Hematopoietic multipotent progenitor cell treated with erythropoietin and hydrocortisone succinate and interleukin-3 and kit ligand, for 17 days (in vitro differentiated cells): ENCODE measurements around the gene GABRR3.
"Not testable (repeated sequence)": the region's sequence is repeated elsewhere in the genome, so short reads cannot be mapped to it uniquely, and the experiment has no call there.

Experiments
- DNase-seq: peaks from one replicate; pipeline ENCODE4 v3.0.0-alpha.2; 2015; ENCODE audit warnings: low spot score

GABRR3 gene

DNA sequence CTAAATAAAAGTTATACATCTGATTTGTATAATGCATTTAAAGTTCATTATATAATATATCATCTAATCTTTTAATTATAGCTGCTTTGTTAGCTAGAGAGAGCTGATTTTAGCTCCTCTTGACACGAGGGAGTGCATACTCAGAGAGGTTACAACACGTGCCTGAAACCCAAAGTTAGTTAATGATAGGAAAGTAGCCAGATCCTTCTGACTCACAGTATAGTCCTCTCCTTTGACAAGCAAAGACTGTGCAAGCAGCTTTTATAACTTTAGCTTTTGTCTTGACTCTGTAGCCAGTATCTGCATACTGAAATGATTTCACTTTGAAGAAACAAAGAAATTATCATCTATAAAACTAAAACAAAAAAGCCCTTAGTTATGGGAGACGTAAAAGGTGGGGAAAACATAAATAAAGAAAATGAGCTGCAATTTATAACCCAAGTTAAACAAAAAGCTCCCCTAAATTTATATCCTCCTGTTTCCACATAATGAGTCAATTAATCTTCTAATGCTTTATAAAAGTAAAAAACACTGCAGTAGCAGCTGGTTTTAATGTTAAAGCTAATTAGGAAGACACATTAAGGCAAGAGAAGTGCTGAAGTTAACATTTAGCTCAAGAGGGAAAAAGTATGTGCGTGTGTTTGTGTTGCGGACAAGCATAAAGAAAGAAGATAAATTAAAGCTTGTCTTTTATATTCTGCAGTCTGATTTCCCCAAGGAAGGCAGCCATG is 13.1 kb downstream of the GABRR3 start:
- no peak for DNase-seq

DNA sequence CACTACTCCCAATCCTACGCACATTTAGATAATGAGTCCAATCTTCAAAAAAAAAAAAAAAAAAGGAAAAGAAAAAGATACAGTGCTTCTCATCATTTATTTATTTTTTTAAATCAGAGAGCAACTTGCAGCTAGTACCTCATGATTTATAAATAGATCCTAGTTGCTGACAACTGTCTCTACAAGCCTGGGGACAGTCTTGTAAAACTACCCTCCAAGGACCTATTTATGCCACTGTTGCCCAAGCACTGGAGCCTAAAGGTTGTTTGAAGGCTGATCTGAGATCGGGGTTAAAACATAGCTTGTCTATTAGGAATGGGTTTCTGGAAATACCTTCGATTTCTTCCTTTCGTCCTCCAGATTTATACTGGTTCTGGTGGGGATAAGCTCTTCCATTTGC is 14.7 kb downstream of the GABRR3 start:
- no peak for DNase-seq

DNA sequence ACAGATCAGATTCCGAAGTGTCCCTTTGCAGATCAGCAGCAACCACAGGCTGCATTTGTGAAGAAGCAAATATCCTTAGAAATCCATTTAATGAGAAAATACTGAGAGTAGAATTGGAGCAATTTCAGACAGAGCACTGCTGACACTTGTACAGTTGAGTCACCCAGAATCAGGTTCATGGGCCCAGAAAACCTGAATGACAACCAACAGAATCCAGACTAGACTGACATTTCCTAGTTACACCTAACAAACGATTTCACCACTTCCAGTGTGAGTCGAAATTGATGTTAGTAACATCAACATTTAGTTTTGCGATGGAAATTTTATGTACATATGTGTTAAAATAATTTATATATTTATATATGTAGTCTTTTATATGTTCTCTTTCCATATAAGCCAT is 16.8 kb downstream of the GABRR3 start:
- DNase-seq: no peak

DNA sequence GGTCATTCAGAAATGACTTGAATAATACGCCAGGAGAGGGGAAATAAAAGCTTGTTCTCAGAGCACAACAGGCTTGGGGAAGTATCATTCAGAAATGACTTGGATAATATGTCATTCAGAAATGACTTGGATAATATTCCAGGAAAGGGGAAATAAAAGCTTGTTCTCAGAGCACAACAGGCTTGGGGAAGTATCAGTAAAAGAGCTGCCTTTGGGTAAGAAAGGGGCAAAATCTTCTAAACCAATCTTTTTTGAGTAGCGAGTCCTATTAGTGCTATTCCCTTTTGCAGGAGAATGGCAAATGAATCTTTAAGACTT is 20.9 kb downstream of the GABRR3 start:
- DNase-seq: no peak

DNA sequence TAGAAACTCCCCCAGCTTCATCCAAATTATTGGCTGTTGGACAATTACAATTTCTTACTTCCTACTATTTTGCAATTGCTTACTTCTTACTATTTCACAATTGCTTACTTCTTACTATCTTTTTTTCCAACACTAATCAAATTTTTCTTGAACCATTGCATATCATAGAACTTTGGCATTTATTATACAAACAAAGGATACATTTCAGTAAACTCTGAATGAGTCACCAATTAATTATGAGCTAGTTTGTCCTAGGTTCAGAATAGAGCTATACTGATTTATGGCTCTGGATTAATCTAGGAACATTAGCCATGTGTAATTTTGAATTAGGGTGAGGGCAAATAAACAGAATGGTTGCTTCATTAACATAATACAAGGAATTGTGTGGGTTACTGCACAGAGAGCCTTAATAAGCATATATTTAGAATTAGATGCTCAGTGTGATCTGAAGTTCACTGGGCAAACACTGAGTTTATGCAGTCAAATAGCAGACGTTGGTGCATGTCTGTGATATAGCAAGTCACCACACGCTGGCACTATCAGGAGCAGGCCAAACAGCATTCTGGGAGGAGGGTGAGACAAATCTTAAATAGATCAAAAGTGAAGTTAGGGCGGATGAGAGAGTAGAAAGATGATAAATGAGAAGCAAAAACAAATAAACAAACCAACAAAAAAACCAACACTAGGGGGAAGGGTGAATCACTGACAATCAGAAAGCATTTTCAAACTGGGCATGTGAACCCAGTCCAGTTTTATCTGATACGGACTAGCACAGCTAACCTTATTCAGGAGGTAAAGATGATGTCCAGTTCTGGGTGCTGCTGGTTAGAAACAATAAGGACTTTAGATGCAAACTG is 21.5 kb downstream of the GABRR3 start:
- no peak for DNase-seq

DNA sequence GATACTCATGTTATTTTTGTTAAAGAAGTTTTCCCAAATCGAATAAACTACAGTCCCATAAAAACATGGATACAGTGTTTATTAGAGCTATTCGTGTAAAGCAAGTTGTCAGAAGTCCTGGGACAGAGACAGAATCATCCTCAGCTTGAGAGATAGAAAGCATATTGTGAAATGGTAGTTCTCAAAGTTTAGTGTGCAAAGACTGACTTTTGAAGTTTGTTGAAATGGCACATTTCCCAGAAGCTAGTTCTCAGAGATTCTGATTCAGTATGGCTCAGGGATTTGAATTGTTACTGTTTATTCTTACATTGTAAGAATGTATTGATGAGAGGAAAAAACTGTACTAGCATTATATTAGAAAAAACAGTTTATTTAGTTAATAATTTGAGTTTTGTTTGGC is 22.1 kb downstream of the GABRR3 start:
- DNase-seq: no peak

DNA sequence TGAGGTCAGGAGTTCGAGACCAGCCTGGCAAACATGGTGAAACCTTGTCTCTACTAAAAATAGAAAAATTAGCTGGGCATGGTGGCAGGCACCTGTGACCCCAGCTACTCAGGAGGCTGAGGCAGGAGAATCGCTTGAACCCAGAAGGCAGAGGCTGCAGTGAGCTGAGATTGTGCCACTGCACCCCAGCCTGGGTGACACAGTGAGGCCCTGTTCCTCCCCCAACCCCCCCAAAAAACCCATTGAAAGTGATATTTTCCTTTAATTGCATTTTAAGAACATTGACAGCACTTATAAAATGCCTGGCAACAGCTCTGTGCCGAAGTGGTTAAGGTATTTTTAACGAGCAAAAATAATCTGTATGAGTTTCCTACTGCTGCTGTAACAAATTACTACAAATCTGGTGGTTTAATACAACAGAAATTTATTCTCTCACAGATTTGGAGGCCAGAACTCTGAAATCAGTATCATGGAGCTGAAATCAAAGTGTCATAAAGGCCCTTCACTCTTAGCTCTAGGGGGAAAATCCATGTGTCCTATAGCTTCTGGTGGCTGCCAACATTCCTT is 24.1 kb downstream of the GABRR3 start:
- DNase-seq: not testable (repeated sequence)

DNA sequence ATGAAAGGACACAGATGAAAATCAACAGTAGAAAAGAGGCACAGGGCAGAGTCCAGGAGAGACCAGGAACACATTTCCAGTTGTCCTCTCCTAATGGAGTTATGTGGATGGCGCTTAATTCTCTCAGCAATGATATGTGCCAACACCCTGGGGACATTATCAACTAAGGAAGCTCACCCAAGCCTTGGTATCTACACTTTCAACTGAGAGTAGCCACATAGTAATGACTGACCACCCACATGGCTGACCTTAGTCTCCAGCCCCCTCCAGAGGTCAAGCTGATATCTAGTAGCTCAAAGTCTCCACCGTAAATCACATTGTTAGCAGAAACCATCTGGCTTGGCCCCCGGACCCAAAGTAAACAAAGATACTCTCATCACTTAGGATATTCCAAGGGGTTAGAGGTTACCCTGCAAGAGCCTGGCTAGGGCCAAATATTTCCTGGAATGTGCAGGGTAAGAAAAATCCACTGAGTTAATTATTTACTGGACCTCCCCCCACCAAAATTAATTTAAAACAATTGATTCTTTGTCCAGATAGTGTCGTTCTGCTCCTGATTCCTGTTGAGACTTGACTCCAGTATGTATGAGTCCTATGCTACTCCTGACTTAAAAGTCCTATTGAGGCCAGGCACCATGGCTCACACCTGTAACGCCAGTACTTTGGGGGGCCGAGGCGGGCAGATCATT is 24.8 kb downstream of the GABRR3 start:
- DNase-seq: no peak

DNA sequence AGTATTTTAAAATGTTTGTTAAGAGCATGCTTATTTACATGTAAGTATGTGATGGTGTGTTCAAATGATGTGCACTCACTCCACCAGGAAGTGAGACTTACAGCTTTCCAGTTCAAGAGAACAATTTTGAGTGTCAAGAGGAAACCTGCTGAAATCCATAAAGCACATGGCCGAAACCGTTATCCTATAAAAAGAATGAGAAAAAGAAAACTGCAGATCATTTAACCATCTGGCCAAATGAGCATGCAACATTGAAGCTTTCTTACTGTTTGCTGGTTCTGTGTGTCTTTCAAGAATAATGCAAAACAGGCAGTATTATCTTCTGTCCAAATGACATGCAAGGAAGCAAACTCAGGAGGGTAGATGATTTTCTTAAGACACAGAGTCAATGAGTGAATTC is 26.3 kb downstream of the GABRR3 start:
- DNase-seq: no peak

DNA sequence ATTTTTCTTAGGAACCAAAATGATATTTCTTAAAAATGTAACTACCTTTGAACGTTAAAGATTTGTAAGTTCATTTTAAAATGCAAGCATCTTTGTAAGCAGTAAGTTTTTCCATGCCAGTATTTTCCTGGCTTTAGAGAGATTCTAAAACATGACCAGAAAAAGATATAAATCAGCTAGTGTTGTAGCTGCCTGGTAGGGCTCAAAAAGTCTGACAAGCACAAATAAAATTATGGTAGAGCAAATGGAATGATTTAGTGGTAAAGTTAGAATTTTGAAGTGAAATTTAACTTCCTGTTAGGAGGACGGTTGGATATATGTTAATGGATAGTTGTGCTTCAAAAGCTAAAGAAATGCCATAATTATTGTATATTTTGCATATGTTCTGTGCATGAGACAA is 29.7 kb downstream of the GABRR3 start:
- DNase-seq: no peak

DNA sequence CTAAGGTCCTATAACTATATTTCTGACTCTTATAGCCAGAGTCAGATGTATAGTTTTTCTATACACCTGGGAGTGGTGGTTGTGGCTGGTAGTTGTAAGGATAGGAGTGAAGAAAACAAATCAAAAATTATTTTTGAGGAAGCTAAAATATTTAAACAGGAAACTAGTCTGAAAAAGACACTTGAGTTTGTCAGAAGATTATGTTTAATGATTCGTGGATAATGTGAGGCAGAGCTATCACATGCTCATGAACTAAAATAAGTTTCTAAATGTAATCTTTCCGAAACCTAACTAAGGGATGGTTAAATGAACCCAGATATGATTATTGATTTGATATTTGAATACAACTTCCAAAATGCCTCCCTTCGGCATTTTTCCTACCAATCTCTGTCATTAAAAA is 30.4 kb downstream of the GABRR3 start:
- DNase-seq: no peak

DNA sequence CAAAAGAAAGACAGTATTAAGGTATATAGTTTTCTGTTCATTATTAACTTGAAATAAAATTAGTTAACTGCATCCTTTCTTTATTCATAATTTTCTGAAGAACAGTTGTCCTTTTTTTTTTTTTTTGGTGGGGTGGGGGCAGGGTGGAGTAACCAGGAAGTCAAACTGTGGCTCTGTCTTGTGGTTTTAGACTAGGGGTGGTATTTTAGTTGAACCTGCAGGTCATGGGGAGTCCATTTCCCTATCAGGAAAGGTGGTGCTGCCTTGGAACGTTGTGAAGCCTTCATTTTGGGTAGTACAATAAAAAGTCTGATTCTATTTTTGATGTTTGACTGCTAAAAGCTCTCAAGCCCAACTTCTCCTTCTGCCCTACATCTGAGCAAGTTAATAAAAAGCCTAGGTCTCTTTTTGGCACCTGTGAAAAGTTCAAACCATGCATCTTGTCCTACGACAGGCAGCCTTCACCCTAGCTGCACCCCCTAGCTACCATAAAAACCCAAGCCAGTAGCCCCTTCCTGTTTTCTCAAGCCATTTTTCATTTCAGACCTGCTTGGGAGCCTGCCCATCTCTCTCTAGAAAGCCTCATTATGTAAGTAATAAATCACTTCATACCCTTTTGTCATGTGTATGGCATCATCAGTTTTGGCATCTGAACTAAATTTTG is 31.7 kb downstream of the GABRR3 start:
- no peak for DNase-seq

DNA sequence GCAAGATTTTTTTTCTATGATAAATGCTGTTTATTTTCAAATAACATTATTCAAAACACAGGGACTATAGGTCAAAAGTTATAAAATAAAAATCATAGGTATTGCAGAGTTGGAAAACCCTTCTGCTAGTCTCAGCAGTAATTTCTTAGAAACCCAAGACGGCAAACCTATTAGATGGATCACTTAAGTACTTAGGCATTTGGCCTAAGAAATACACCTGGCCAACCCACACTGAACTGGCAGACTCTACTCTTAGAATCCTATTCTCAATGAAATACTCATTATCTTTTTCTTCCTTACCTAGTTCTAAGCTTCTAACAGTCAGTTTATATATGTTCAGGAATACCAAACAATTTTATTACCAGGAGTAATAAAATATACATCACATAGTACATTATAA is 32.4 kb downstream of the GABRR3 start:
- no peak for DNase-seq

DNA sequence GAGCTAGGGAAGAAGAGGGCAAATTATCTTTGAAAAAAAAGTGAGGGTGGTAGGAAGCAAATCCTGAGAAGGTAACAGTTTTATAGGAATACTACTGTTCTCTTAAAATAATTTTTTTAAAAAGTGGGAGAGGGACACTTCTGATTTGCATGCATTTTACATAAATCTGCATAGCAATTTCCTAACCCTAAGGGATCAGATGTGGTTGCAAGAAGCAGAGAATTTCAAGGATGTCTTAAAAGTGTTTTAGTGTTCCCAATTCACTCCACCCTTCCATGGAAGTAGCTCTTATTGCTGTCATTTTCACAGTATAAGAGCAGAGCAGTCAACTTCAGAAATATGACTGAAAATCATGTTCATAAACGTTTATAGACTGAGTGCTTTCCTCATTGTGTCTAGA is 35.1 kb downstream of the GABRR3 start:
- no peak for DNase-seq

DNA sequence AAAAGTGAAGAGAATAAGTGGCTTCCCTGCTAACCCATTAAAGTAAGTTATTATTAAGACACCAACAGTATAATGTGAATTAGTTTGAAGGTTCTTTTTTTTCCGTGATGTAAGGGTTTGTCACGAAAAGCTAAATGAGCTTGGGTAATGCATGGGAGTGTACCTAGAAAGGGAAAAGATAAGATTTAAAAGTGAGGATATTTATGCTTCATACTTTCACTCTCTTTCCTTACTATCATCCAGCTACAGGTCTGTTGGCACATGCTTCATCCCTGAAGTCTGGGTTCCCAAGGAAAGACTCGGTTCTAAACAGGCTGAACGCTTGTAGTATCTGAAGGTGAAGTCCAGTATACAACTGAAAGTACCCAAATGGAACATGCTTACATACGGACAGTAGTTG is 36.0 kb downstream of the GABRR3 start:
- DNase-seq: no peak

DNA sequence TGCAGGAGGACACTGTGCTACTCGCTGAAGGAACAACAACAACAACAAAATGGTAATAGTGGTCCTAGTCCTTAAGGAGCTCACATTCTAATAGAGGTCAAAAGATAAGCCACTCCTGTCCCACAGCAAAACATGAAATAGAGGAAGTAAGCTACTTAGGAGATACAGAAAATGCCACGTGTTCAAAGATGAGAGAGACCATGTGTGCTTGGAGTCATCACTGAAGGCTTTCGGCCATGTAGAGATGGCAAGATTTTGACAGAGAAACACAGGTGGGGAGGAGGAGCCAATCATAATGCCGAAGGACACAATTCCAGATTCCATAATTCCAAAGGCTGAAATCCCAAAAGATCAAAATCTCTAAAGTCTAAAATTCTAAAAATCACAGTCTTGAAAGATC is 38.1 kb downstream of the GABRR3 start:
- no peak for DNase-seq

DNA sequence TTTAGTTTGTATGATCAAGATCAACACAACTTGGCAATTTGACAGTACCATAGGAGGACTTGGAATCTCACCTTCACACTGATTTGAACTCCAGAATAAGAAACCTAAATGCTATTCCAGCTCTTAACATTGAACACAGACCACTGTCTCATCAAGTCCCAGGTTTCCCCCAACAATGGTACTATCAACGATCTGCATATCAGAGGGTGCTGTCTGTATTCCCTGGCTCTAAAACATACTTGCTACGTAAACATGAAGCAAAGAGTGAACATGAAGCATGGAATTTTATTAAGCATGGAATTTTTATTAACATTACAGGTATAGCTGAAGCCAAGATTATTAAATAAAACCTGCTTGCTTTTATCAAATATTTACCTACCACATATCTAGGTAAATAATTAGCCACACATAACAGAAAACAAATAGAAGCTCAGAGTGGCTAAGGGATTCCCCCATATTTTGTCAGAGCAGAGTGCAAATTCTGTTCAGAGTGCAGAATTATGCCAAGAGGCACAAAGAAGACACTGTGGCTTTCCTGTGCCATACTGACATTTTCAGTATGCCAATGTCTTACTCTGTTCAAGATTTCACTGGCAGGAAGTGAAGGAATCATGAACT is 40.7 kb downstream of the GABRR3 start:
- DNase-seq: no peak

DNA sequence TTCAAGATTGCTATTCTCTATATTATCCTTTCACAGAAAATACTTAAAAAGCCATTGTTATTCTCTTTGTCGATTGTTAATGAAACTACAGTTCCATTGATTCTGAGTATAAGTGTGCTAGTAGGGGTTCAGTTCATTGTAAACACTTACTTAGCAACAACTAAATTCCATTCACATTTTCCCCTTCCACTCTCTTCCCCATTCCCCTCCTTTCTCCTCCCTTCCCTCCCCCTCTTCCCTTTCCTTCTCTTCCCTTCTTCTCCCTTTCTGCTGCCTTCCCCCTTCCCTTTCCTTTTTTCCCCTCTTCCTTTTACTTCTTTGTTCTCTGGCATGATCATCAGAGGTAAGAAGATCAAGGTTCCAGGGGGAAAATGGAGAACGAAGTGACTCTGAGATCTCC is 41.6 kb downstream of the GABRR3 start:
- DNase-seq: no peak

DNA sequence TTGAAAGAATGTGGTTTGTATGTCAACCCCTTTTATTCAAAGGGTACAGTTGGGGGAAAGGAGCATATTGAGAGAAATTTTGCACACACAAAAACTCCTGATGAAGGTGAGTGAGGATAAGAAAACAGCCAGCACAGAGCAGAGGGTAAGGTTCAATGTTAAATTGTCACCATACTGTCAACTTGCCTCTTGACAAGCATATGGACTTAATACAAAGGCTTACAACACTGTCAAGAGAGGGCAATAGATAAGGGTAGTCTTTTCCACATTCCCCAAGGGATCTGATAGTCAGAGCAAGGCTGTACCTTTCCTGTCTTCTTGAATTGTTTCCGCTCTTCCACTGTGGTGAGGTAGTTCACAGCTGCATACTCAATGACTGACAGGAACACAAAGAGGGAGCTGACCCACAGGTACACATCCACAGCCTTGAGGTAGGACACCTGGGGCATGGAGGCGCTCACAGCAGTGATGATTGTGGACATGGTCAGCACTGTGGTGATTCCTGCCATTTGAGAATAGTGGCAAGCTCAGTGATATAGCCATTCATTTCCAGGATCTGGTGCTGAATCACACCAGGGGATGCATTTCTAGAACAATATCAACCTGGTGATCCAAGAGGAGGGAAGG is 42.5 kb downstream of the GABRR3 start:
- no peak for DNase-seq

DNA sequence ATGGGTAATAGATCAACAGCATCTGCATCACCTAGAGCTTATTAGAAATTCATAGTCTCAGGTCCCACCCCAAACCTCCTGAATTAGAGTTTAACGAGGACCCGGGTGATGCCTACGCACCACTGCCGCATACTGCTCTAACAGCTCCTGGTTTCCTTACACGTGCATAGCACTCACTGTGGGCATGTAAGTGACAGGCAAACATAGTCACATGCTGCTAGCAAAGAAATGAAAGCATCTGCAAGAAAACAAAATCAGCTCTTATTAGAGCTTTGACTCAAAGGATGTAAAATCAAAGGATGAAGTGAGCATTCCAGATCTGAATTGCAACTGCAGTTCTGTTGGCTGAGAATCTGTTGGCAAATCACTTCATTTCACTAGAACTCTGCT is 43.8 kb downstream of the GABRR3 start:
- no peak for DNase-seq

DNA sequence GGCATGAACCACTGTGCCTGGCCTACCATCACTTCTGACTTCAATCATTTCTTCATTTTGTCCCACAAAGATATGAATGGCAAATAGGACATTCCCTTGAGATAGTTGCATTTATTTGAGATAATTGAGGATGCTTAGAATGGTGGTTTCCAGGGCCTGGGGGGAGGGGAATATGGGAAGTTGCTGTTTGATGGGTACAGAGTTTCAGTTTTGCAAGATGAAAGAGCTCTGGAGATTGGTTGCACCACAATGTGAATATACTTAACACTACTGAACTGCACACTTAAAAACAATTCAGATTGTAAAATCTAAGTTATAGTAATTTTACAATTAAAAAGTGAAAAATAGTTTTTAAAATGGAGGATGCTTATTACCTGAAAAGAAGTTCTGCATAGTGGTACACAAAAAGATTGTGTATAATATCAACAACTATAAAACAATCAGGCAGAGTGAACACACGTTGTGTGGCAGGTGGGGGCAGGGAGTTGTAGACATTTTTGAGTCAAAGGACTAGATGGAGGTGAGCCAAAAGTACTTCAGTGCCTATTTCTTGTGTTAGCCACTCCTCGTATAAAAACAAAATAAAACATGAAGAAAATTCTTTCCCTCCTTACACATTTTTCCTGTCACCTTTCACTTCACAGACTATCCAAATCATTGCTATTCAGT is 44.4 kb downstream of the GABRR3 start:
- no peak for DNase-seq
